H1 (cell line): ENCODE results near the gene ATP5F1A. TPM values are rescaled to one million over a fixed set of nuclear protein-coding genes. Genes with fewer than 3 reads are reported as not detected.

Experiments
- POU5F1 ChIP-seq: IDR thresholded peaks from 2 replicates; pipeline ENCODE4 v1.6.1; 2011; ENCODE audit warnings: low read depth, mild to moderate bottlenecking, low read length, moderate library complexity
- RNF2 ChIP-seq: fragments of 200-900, 300-1000 bp; sonication (generic); IDR thresholded peaks from 2 replicates; pipeline ENCODE4 v1.7.1; 2016; ENCODE audit warnings: borderline replicate concordance, low read depth, mild to moderate bottlenecking, antibody characterized with exemption, low read length; ENCODE audit not compliant: poor library complexity, severe bottlenecking; ENCODE audit errors: missing control alignments
- ZNF274 ChIP-seq: IDR thresholded peaks from 2 replicates; pipeline ENCODE4 v1.7.0; 2012; ENCODE audit warnings: low read length, borderline replicate concordance; ENCODE audit errors: extremely low read depth
- polyA plus RNA-seq, 7 experiments: library from polyadenylated mRNA; depleted of rRNA in 3 of 7; stranded (reverse) in 5 of 7; unstranded in 2 of 7; fragments of >200 nt in 5 of 7; fragments of 200-250 nt in 2 of 7; gene quantifications; 1 replicate in 5 of 7; 2 replicates in 1 of 7; 4 replicates in 1 of 7; pipeline versions ENCODE4 v1.2.1 to v1.2.3, GENCODE V29; 2011 to 2013; ENCODE audit warnings: missing spikeins in 2 of 7, mixed read lengths in 2 of 7
- total RNA-seq: library from RNA; stranded (reverse); fragmentation: NEBNext Ultra II Directional; extraction: Animal tissue kit (Norgen Biotek cat#: 25700); gene quantifications from 2 replicates; pipeline ENCODE4 v1.2.1, GENCODE V29; 2021
- TF ChIP-seq, protein P1 (sequence below): IDR thresholded peaks from 2 replicates; pipeline ENCODE4 v1.6.1; 2012; ENCODE audit warnings: inconsistent platforms

The ATP5F1A gene
- total and polyA plus RNA-seq, 2 of the 8 experiments (the other 6 are each of a cell fraction or from before 2014, with no cell fraction given) = 685 to 970 TPM

DNA sequence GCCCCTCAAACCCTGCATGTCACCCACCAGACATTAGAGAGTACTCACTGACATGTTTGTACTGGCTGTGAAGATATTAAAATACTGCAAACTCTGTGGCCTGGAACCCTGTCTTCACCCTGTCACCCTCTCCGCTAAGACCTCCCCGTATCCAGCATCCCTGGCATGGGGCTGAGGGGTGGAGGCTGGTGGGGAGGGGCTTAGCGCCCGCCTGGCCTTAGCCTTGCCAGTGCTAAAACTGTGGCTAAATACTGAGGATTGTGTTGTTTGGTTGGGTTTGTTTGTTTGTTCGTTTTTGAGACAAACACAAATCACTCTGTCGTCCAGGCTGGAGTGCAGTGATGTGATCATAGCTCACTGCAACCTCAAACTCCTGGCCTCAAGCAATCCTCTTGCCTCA is 27.9 kb downstream of the ATP5F1A start (continued):
- TF ChIP-seq RNF2 = no peak
- TF ChIP-seq, protein P1, sequence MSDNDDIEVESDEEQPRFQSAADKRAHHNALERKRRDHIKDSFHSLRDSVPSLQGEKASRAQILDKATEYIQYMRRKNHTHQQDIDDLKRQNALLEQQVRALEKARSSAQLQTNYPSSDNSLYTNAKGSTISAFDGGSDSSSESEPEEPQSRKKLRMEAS = no peak
- TF ChIP-seq POU5F1 = no peak
- no peak for TF ChIP-seq ZNF274
